GM12892 (cell line): Measurements from ENCODE around the gene MACC1.

Experiments
- DNase-seq: peaks from one replicate; pipeline ENCODE4 v3.0.0; 2011; ENCODE audit not compliant: insufficient read length
- FAIRE-seq: peaks from 2 replicates; lab custom pipeline; 2011; peaks lifted over from hg19 to GRCh38; lab: Jason Lieb, UNC
- POLR2A ChIP-seq: IDR thresholded peaks from 2 replicates; pipeline ENCODE4 v1.6.1; 2011; ENCODE audit warnings: low read depth, low read length, control low read depth
- POLR2AphosphoS5 ChIP-seq: IDR thresholded peaks from 2 replicates; pipeline ENCODE4 v1.6.1; 2011; ENCODE audit warnings: low read depth, low read length, control low read depth
- TAF1 ChIP-seq: IDR thresholded peaks from 2 replicates; pipeline ENCODE4 v1.6.1; 2011; ENCODE audit warnings: low read depth, mild to moderate bottlenecking, control low read depth, low read length, borderline replicate concordance

The MACC1 gene

GRCh38 chr7:20113427-20114027, 103.7 kb downstream of the MACC1 start:
- no peak for TF ChIP-seq TAF1
- no peak for TF ChIP-seq POLR2A
- no peak for TF ChIP-seq POLR2AphosphoS5
- no peak for DNase-seq
- peak; percentile 70 for FAIRE-seq

GRCh38 chr7:20112696-20113095, 104.5 kb downstream of the MACC1 start:
- DNase-seq (no peak), FAIRE-seq (no peak)
- TF ChIP-seq TAF1, result no peak

DNA sequence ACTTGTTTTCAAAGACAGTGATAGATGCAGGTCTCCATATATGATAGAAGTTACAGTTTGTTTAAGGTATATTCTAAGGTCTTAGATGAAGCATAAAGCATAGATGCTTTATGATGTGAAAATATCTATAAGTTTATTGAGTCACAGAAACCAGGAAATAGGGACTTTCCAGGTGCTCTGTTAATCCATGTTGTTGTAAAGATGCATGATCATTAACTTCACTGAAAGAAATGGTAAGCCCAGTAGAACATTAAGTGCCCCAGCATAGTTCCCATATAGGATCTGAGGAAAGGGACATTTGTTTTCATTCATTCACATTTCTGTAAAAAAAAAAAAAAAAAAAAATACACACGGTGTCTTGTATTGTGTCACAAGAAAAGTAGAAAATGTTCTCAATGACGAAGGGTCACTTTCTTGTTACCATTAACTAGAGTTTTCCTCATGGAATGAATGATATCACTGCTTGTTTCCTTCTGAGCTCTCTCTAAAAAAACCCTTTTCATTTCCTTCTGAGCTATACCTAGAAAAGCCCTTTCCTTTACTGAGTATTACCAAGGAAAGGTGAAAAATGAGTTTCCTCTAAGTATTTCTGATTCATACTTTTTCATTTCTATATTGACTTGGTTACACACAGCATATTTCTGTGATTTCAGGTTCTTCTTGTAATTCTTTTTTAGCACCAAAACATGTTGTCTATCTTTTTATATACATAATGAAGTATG, 105.2 kb downstream of the MACC1 start:
- no peak for DNase-seq
- no peak for FAIRE-seq
- TF ChIP-seq POLR2AphosphoS5 (no peak), POLR2A (no peak), TAF1 (no peak)

DNA sequence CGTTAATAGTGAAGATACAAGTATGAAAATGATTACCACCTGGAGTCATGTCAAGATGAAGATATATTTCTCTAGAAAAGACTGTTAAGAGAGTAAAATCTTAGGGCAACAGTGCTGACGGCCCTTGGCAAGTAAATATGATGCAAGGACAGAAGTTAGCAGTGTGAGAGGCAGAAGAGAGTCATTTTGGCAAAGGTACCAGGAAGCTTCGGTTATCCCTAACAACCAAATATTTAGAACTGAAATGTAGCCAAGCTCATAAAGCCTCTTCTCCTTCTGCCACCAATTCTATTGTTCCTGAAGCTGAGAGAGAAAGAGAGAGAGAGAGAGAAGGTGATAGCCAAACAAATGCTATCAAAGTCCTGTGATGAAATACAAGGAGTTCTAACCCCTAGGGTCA, 109.6 kb downstream of the MACC1 start:
- no peak for DNase-seq
- FAIRE-seq, result no peak
- TF ChIP-seq TAF1, result no peak
- TF ChIP-seq POLR2AphosphoS5, result no peak
- no peak for TF ChIP-seq POLR2A

- TF ChIP-seq POLR2AphosphoS5 (no peak), TAF1 (no peak), POLR2A (no peak)
- FAIRE-seq, result no peak
- no peak for DNase-seq
Measured at GRCh38 chr7:20104696-20105095, 112.5 kb downstream of the MACC1 start.

DNA sequence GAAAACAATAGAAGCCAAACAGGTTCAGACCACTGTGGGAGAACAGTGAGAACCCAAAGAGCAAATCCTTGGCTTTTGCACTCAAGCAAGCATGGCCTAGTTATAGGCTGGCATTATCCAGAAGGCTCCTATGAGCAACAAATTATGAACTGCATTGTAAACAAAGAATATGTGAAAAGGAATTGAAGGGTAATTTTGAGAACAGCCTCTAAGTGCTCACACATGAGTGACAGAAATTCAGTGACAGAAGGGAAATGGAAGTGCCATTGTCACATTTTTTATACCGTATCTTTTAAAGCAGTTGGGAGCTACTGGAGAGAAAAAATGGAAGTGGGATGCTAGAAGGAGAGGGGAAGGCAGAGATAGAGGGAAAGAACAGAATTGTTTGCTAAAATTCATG, 114.2 kb downstream of the MACC1 start:
- TF ChIP-seq TAF1 (no peak), POLR2AphosphoS5 (no peak), POLR2A (no peak)

DNA sequence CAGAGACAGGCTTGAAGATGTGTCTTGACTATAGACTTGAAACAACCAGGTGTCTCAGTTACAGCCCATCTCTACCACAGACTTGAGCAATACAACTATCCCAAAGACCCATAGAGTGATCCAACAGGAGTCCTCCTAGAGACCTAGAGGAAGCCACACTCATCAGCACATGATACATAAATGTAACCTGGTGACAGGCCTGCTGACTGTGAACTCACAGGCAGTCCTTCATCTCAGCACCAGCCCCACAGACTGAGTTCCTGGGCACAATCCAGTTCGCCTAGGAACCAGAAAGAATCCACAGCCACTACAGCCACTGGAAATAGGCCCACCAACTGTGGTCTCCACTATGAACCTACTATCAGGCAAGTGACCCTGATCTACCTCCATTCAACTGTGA, 121.3 kb downstream of the MACC1 start:
- FAIRE-seq (no peak), DNase-seq (no peak)
- TF ChIP-seq TAF1 (no peak), POLR2A (no peak), POLR2AphosphoS5 (no peak)

More for the DNA sequence above, 114.2 kb downstream of the MACC1 start:
- FAIRE-seq (no peak), DNase-seq (no peak)

- DNase-seq (no peak), FAIRE-seq (no peak)
- no peak for TF ChIP-seq POLR2A
- TF ChIP-seq POLR2AphosphoS5, result no peak
- no peak for TF ChIP-seq TAF1
Measured at GRCh38 chr7:20095436-20095835, 121.7 kb downstream of the MACC1 start.

DNA sequence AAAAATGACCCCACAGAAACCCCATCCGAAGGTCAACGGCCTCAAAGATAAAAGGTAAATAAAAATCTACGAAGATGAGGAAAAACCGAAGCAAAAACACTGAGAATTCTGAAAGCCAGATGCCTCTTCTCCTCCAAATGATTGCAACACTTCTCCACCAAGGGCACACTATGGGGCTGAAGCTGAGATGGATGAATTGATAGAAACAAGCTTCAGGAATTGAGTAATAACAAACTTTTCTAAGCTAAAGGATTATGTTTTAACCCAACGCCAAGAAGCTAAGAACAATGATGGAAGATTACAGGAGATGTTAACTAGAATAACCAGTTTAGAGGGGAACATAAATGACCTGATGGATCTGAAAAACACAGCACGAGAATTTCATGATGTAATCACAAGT, 127.8 kb downstream of the MACC1 start:
- no peak for TF ChIP-seq POLR2A
- FAIRE-seq, result no peak
- DNase-seq, result no peak

- TF ChIP-seq TAF1 (no peak), POLR2A (no peak), POLR2AphosphoS5 (no peak)
- DNase-seq (no peak), FAIRE-seq (peak; percentile 38)
Measured at GRCh38 chr7:20085086-20085485, 132.1 kb downstream of the MACC1 start.
